Endodermal cell (in vitro differentiated cells): ENCODE data around the gene HOXB4. TPM values are rescaled to one million over a fixed set of nuclear protein-coding genes. Genes with fewer than 3 reads are reported as not detected.

Experiments
- DNase-seq: peaks from one replicate; pipeline ENCODE4 v3.0.0-alpha.2; 2017
- H3K27ac ChIP-seq: 2 replicates; pipeline ENCODE4 v1.5.1; 2013; ENCODE audit warnings: mild to moderate bottlenecking, low read depth, low read length, moderate library complexity
- H3K27me3 ChIP-seq: 2 replicates; pipeline ENCODE4 v1.6.1; 2013; ENCODE audit warnings: mild to moderate bottlenecking, low read length, moderate library complexity; ENCODE audit not compliant: insufficient read depth, control insufficient read depth, poor library complexity, severe bottlenecking
- H3K36me3 ChIP-seq: 2 replicates; pipeline ENCODE4 v1.7.0; 2013; ENCODE audit warnings: mild to moderate bottlenecking, low read length, moderate library complexity; ENCODE audit not compliant: control insufficient read depth, insufficient read depth
- H3K4me1 ChIP-seq: one replicate; pipeline ENCODE4 v1.7.0; 2013; ENCODE audit warnings: low read length; ENCODE audit not compliant: control insufficient read depth, insufficient read depth
- H3K4me3 ChIP-seq: 2 replicates; pipeline ENCODE4 v1.5.1; 2013; ENCODE audit warnings: mild to moderate bottlenecking, low read length, moderate library complexity
- H3K9ac ChIP-seq: 2 replicates; pipeline ENCODE4 v1.6.1; 2013; ENCODE audit warnings: mild to moderate bottlenecking, low read length, moderate library complexity; ENCODE audit not compliant: poor library complexity, severe bottlenecking; ENCODE audit errors: extremely low read depth
- H3K9me3 ChIP-seq: 2 replicates; pipeline ENCODE4 v1.6.1; 2013; ENCODE audit warnings: mild to moderate bottlenecking, low read length, moderate library complexity; ENCODE audit not compliant: control insufficient read depth
- H3K27ac Mint-ChIP-seq: 2 replicates; pipeline ENCODE4 v1.8.0; 2020; ENCODE audit warnings: mixed read lengths
- H3K27me3 Mint-ChIP-seq: 2 replicates; pipeline ENCODE4 v1.8.0; 2021; ENCODE audit warnings: mild to moderate bottlenecking, mixed read lengths; ENCODE audit not compliant: insufficient read depth
- H3K36me3 Mint-ChIP-seq: 2 replicates; pipeline ENCODE4 v1.8.0; 2020; ENCODE audit warnings: low read depth, mixed read lengths
- H3K4me1 Mint-ChIP-seq: 2 replicates; pipeline ENCODE4 v1.8.0; 2020; ENCODE audit warnings: mixed read lengths
- H3K4me3 Mint-ChIP-seq: 2 replicates; pipeline ENCODE4 v1.8.0; 2020; ENCODE audit warnings: mild to moderate bottlenecking, moderate library complexity, mixed read lengths
- H3K9me3 Mint-ChIP-seq: 2 replicates; pipeline ENCODE4 v1.8.0; 2020; ENCODE audit warnings: mild to moderate bottlenecking, mixed read lengths
- CTCF ChIP-seq: fragments of 200-600 bp; sonication (generic); conservative IDR thresholded peaks from 2 replicates; pipeline ENCODE4 v1.5.0; 2021; ENCODE audit warnings: antibody characterized with exemption, mild to moderate bottlenecking
- whole genome bisulfite sequencing, 2 experiments: methylation state at CpG; one replicate each; pipeline versions ENCODE4 v1.1.5 to v1.1.7; 2013; ENCODE audit warnings: missing lambda C conversion rate in 2 of 2, mixed read lengths in 1 of 2; ENCODE audit not compliant: insufficient coverage in 1 of 2, insufficient read length in 1 of 2; 5-methylcytosine and 5-hydroxymethylcytosine counted together
- total RNA-seq, 2 donors: library from RNA; stranded (reverse); fragmentation: NEBNext Ultra II Directional in 1 of 2; extraction: Animal tissue kit (Norgen Biotek cat#: 25700) in 1 of 2; gene quantifications; 2 replicates in 1 of 2; 3 replicates in 1 of 2; pipeline ENCODE4 v1.2.1, GENCODE V29; 2021

Gene HOXB4
- total RNA-seq, 2 donors from 2014 or later: not detected

DNA sequence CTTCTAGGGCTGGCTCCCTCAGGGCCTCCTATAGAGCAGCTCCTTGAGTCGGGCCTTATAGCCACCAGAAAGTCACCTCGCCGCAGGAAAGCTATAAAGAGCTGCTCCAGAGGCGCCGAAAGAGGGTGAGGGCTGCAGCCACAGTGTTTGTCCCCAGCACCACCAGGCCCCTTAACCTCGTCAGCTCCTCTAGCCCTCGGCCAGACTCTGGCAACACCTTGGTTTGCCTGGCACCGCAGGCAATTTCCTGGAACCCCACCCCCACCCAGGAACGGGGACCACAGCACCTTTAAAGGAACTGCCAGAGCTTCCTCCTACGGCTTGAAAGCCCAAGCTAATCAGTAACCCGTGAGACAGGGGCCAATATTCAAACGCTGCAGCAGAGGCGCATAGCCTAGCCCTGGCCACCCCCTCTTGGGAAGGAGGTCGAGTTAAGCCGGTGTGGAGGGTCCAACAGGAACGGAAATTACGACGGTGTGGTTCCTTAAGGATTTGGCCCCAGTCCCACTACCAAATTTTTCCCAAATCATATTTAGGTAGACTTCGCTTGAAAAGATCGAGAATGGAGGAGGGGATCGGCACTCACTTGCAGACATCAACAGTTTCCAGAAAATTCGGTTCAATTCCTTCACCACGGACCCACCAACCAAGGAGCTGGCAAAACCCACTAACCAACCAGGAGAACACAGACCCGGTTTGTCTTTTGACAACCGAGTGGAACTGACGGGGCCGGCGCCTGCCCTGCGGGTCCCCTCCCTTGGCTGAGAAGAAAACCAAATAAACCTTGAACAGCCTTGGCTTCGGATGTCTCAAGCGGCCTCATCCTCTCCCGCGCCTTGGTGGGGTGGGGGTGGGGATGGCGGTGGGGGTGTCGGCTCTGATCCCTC lies 23.6 kb upstream of the HOXB4 start:
- Histone ChIP-seq H3K9ac (no peak overlapping the region), H3K9me3 (peaks cover 12% of the 10 kb centered on the region), H3K4me1 (no peaks in the 10 kb centered on the region), H3K4me3 (no peak overlapping the region), H3K36me3 (no peaks in the 10 kb centered on the region), H3K27ac (no peak overlapping the region), H3K27me3 (peaks cover 100% of the 10 kb centered on the region)
- peaks cover 7% of the 10 kb centered on the region for H3K4me1 Mint-ChIP-seq
- H3K27me3 Mint-ChIP-seq: peaks cover 100% of the 10 kb centered on the region
- H3K4me3 Mint-ChIP-seq: no peak overlapping the region
- 6 to 7% methylated on average over 9 to 35 of the region's 35 CpGs for WGBS, 2 experiments
- no peaks in the 10 kb centered on the region for H3K36me3 Mint-ChIP-seq
- no peaks in the 10 kb centered on the region for H3K9me3 Mint-ChIP-seq
- no peak for TF ChIP-seq CTCF
- peak; percentile 72 for DNase-seq
- H3K27ac Mint-ChIP-seq: no peak overlapping the region

DNA sequence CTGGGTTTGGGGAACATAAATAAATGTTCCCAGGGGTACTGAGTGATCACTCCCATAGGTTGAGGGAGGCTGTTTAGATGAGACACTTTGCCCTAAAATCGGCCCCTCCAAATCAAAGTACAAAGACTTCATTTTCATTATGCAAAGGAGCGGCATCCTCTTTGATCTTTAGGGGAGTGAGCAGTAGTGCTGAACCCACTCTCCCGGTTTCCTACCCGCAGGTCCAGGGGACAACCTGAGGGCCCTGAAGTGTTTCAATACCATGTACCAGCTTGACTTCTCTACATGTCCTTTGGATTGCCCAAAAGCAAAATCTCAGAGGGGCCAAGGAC lies 23.0 kb upstream of the HOXB4 start:
- Histone ChIP-seq H3K4me3 (no peak overlapping the region), H3K4me1 (no peaks in the 10 kb centered on the region), H3K27me3 (peaks cover 100% of the 10 kb centered on the region), H3K36me3 (no peaks in the 10 kb centered on the region), H3K9me3 (peaks cover 12% of the 10 kb centered on the region), H3K9ac (no peak overlapping the region), H3K27ac (no peak overlapping the region)
- H3K4me3 Mint-ChIP-seq: no peak overlapping the region
- peaks cover 10% of the 10 kb centered on the region for H3K4me1 Mint-ChIP-seq
- no peak for TF ChIP-seq CTCF
- 2 to 5% methylated on average over 4 of the region's 4 CpGs for WGBS, 2 experiments
- no peaks in the 10 kb centered on the region for H3K9me3 Mint-ChIP-seq
- no peaks in the 10 kb centered on the region for H3K36me3 Mint-ChIP-seq
- DNase-seq: no peak
- no peak overlapping the region for H3K27ac Mint-ChIP-seq
- peaks cover 100% of the 10 kb centered on the region for H3K27me3 Mint-ChIP-seq

DNA sequence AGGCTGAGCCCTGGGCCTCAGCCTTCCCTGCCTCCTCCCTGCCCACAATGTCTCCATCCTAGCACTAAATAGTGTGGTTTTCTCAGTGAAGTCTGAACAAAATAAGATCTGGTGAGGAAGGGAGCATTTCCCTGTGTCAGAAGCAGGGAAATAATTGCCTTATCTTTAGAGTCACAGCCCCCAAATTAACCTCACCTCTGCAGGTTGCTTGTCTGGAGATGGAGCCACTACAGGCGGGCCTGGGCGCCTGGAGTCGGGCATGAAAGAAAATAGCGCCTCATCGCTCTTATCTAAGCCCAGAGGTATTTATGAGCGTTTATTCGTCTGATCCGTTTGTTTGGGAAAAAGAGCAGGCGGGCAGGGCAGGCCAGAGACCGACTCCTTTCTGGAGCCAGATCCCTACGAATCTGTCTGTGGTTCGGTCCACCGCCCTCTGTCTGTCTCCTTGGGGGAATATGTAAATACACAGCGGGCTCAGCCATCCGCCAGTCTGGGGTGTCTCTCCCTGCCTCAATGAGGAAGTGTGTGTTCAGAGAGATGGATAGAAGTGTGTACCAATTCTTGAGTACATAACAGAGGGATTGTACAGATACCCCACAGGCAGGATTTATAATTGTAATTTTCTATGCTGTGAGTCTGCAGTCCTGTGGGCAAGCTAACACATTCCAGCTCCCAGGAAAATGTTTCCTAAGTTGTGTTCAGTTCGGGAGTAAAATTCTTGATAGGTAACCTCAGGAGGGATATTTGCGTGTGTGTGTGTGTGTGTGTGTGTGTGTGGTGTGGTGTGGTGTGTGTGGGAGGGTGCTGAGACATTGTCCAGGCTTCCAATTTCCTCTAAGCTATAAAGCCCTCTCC lies 22.3 kb upstream of the HOXB4 start:
- TF ChIP-seq CTCF: no peak
- peaks cover 100% of the 10 kb centered on the region for H3K27me3 ChIP-seq
- H3K4me1 ChIP-seq: no peaks in the 10 kb centered on the region
- Mint-ChIP-seq H3K9me3 (no peaks in the 10 kb centered on the region), H3K36me3 (no peaks in the 10 kb centered on the region), H3K27me3 (peaks cover 100% of the 10 kb centered on the region), H3K4me3 (no peak overlapping the region), H3K4me1 (peaks cover 12% of the 10 kb centered on the region), H3K27ac (no peak overlapping the region)
- H3K4me3 ChIP-seq: no peak overlapping the region
- H3K9me3 ChIP-seq: peaks cover 10% of the 10 kb centered on the region
- WGBS, 2 experiments: 7 to 12% methylated on average over 7 to 17 of the region's 17 CpGs
- H3K27ac ChIP-seq: no peak overlapping the region
- H3K36me3 ChIP-seq: no peaks in the 10 kb centered on the region
- no peak for DNase-seq
- H3K9ac ChIP-seq: no peak overlapping the region
